Measurements from ENCODE around the gene EN2. TPM values are rescaled to one million over a fixed set of nuclear protein-coding genes. Genes with fewer than 3 reads are reported as not detected.

The EN2 gene
- total RNA-seq, 1 experiment from 2014 or later, result not detected

- no peak overlapping the region for H3K27ac ChIP-seq (ENCODE audit: low read depth, low read length, poor library complexity, severe bottlenecking)
- no peak for DNase-seq (ENCODE audit: low spot score)
- H3K36me3 ChIP-seq (ENCODE audit: insufficient read depth, low read length, poor library complexity, severe bottlenecking), result no peaks in the 10 kb centered on the region
- no peak for TF ChIP-seq CTCF (conservative IDR thresholded peaks at IDR 0.05; ENCODE audit: low read depth, low read length)
- no peak for TF ChIP-seq EZH2 (IDR thresholded peaks at IDR 0.05; ENCODE audit: borderline replicate concordance, low read depth, low read length, poor library complexity, severe bottlenecking)
- H3K9me3 ChIP-seq (ENCODE audit: low read depth, low read length, poor library complexity, severe bottlenecking), result no peaks in the 10 kb centered on the region
- no TSS peak for BruUV-seq (replicated peaks)
- H3K27me3 ChIP-seq (replicated peaks; ENCODE audit: insufficient read depth, low read depth, low read length, poor library complexity), result peaks cover 94% of the 10 kb centered on the region
- H3K4me3 ChIP-seq (ENCODE audit: low read depth, low read length, poor library complexity, severe bottlenecking), result no peak overlapping the region
- CTCF ChIA-PET, result no interaction called here
- intact Hi-C loops (cut with micrococcal nuclease; ENCODE audit: unreplicated experiment), result no loop called here
- H3K4me1 ChIP-seq (ENCODE audit: insufficient read depth, low read length, poor library complexity, severe bottlenecking), result no peaks in the 10 kb centered on the region
- POLR2A ChIA-PET (ENCODE audit: low non-redundant PET), result no interaction called here
These were observed 54.4 kb downstream of the EN2 start for GRCh38 chr7:155512246-155512887.

- CTCF ChIA-PET, result no interaction called here
These were observed 55.8 kb downstream of the EN2 start for GRCh38 chr7:155513543-155514285.

GRCh38 chr7:155514296-155514695 lies 56.4 kb downstream of the EN2 start:
- BruUV-seq (replicated peaks), result no TSS peak
- intact Hi-C loops (cut with micrococcal nuclease; ENCODE audit: unreplicated experiment), result no loop called here
- Histone ChIP-seq H3K9me3 (ENCODE audit: low read depth, low read length, poor library complexity, severe bottlenecking) (no peaks in the 10 kb centered on the region), H3K4me3 (ENCODE audit: low read depth, low read length, poor library complexity, severe bottlenecking) (no peak overlapping the region), H3K4me1 (ENCODE audit: insufficient read depth, low read length, poor library complexity, severe bottlenecking) (no peaks in the 10 kb centered on the region), H3K36me3 (ENCODE audit: insufficient read depth, low read length, poor library complexity, severe bottlenecking) (no peaks in the 10 kb centered on the region), H3K27ac (ENCODE audit: low read depth, low read length, poor library complexity, severe bottlenecking) (no peak overlapping the region), H3K27me3 (replicated peaks; ENCODE audit: insufficient read depth, low read depth, low read length, poor library complexity) (peaks cover 93% of the 10 kb centered on the region)
- CTCF ChIA-PET, result no interaction called here
- TF ChIP-seq EZH2 (IDR thresholded peaks at IDR 0.05; ENCODE audit: borderline replicate concordance, low read depth, low read length, poor library complexity, severe bottlenecking) (no peak), CTCF (conservative IDR thresholded peaks at IDR 0.05; ENCODE audit: low read depth, low read length) (no peak)
- DNase-seq (ENCODE audit: low spot score), result no peak
- POLR2A ChIA-PET (ENCODE audit: low non-redundant PET), result no interaction called here

More at GRCh38 chr7:155513543-155514285, 55.8 kb downstream of the EN2 start:
- Histone ChIP-seq H3K36me3 (ENCODE audit: insufficient read depth, low read length, poor library complexity, severe bottlenecking) (no peaks in the 10 kb centered on the region), H3K27ac (ENCODE audit: low read depth, low read length, poor library complexity, severe bottlenecking) (no peak overlapping the region), H3K4me1 (ENCODE audit: insufficient read depth, low read length, poor library complexity, severe bottlenecking) (no peaks in the 10 kb centered on the region), H3K27me3 (replicated peaks; ENCODE audit: insufficient read depth, low read depth, low read length, poor library complexity) (peaks cover 94% of the 10 kb centered on the region), H3K4me3 (ENCODE audit: low read depth, low read length, poor library complexity, severe bottlenecking) (no peak overlapping the region), H3K9me3 (ENCODE audit: low read depth, low read length, poor library complexity, severe bottlenecking) (no peaks in the 10 kb centered on the region)
- intact Hi-C loops (cut with micrococcal nuclease; ENCODE audit: unreplicated experiment), result no loop called here
- no peak for DNase-seq (ENCODE audit: low spot score)
- BruUV-seq (replicated peaks), result no TSS peak
- POLR2A ChIA-PET (ENCODE audit: low non-redundant PET), result no interaction called here
- TF ChIP-seq CTCF (conservative IDR thresholded peaks at IDR 0.05; ENCODE audit: low read depth, low read length) (no peak), EZH2 (IDR thresholded peaks at IDR 0.05; ENCODE audit: borderline replicate concordance, low read depth, low read length, poor library complexity, severe bottlenecking) (no peak)

Other genes with a start within 250 kb of the EN2 start
- gene INSIG1, start 160.3 kb upstream of the EN2 start, total RNA-seq (2021), result 51.8 and 53.4 TPM in 2 replicates
- gene CNPY1, start 88.4 kb downstream of the EN2 start, total RNA-seq (2021), result not detected in 2 replicates
- 73.6 and 75.9 TPM in 2 replicates for gene RBM33, start 186.5 kb downstream of the EN2 start, total RNA-seq (2021)